Measurements from ENCODE around the gene RNPS1.

RNPS1 gene

GRCh38 chr16:2228161-2228824 is 39.6 kb downstream of the RNPS1 start:
- no peak overlapping the region for H3K4me3 ChIP-seq (ENCODE audit: low read depth, low read length)

DNA sequence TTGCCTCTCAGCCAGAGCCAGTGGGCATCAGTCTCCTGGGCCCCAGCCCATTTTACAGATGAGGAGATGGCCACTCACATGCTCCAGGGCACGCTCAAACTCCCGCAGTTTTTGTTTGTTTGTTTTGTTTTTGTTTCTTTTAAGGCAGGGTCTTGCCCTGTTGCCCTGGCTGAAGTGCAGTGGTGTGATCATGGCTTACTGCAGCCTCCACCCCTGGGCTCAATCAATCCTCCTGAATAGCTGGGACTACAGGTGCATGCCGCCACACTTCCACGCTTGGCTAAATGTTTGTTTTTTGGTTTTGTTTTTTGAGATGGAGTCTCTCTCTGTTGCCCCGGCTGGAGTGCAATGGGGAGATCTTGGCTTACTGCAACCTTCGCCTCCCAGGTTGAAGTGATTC is 41.0 kb downstream of the RNPS1 start:
- TF ChIP-seq, protein P1, sequence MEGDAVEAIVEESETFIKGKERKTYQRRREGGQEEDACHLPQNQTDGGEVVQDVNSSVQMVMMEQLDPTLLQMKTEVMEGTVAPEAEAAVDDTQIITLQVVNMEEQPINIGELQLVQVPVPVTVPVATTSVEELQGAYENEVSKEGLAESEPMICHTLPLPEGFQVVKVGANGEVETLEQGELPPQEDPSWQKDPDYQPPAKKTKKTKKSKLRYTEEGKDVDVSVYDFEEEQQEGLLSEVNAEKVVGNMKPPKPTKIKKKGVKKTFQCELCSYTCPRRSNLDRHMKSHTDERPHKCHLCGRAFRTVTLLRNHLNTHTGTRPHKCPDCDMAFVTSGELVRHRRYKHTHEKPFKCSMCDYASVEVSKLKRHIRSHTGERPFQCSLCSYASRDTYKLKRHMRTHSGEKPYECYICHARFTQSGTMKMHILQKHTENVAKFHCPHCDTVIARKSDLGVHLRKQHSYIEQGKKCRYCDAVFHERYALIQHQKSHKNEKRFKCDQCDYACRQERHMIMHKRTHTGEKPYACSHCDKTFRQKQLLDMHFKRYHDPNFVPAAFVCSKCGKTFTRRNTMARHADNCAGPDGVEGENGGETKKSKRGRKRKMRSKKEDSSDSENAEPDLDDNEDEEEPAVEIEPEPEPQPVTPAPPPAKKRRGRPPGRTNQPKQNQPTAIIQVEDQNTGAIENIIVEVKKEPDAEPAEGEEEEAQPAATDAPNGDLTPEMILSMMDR (IDR thresholded peaks at IDR 0.05; ENCODE audit: borderline replicate concordance, insufficient read depth, low read depth, low read length) = no peak
- H3K4me3 ChIP-seq (ENCODE audit: low read depth, low read length) = no peak overlapping the region

More at GRCh38 chr16:2228161-2228824, 39.6 kb downstream of the RNPS1 start:
- TF ChIP-seq, protein P1 (IDR thresholded peaks at IDR 0.05; ENCODE audit: borderline replicate concordance, insufficient read depth, low read depth, low read length) = no peak

DNA sequence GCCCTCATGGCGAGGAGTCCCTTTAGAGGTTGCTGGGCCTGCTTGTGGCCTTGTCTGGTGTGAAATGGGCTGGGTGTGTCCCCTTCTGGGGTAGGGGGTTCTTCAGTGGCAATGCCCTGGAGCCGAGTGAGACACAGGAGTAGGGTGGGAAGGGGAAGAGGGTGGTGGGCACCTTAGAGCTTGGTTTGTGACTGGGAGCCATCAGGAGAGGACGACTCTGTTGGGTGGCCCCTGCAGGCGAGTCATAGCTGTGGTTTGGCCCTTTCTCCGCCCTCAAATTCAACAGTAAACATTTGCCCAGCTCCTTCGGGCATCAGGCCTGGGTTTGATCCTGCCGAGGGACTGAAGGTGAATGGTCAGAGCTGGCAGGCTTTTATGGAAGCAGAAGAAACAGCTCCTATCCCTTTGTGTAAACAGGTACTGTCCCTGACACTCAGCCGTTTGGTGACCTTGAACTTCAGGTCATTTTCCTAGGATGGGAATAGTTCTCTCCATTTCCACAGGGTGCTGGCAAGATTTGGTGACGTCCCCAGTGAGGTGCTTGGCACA is 41.6 kb downstream of the RNPS1 start:
- TF ChIP-seq, protein P1 (IDR thresholded peaks at IDR 0.05; ENCODE audit: borderline replicate concordance, insufficient read depth, low read depth, low read length) = no peak
- H3K4me3 ChIP-seq (ENCODE audit: low read depth, low read length) = no peak overlapping the region

GRCh38 chr16:2223942-2224486 is 43.9 kb downstream of the RNPS1 start:
- TF ChIP-seq, protein P1 (IDR thresholded peaks at IDR 0.05; ENCODE audit: borderline replicate concordance, insufficient read depth, low read depth, low read length) = 0 out of 2 replicates have a peak, but pooled peaks have one; percentile 1
- peak overlapping the region; percentile 98 for H3K4me3 ChIP-seq (ENCODE audit: low read depth, low read length)

DNA sequence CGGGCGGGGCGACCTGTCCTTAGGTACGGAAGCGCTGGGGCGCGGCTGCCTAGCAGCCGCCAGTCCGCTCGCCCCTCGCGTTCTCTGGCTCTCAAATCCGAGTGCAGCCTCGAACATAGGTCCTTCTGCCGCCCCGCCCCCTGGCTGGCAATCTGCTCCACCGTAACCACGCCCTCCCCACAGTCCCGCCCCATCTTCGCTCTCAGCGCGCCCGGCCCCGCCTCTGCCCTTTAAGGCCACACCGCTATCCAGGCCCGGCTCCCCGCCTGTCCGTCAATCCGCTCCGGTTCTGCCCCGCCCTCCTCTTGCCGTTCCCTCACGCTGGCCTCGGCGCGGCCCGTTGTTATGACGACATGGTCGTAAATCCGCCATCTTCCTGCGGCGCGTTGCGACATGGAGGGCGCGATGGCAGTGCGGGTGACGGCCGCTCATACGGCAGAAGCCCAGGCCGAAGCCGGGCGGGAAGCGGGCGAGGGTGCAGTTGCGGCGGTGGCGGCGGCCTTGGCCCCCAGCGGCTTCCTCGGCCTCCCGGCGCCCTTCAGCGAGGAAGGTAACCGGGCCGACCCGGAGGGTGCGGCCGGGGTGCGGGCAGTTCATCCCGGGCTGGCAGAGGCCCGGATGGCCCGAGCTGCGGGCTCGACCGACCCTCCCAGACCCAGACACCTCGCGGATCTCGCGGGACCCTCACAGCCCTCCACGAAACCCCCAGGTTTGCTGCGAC is 44.5 kb downstream of the RNPS1 start, which contains the start of gene E4F1:
E4F1 (plus strand) TSS at position 371 of the 721 bp plus-strand sequence; CDS start at position 394, 23 bp downstream.
- H3K4me3 ChIP-seq (ENCODE audit: low read depth, low read length) = peak within 1 kb of the TSS; percentile 98
- TF ChIP-seq, protein P1 (IDR thresholded peaks at IDR 0.05; ENCODE audit: borderline replicate concordance, insufficient read depth, low read depth, low read length) = no peak

DNA sequence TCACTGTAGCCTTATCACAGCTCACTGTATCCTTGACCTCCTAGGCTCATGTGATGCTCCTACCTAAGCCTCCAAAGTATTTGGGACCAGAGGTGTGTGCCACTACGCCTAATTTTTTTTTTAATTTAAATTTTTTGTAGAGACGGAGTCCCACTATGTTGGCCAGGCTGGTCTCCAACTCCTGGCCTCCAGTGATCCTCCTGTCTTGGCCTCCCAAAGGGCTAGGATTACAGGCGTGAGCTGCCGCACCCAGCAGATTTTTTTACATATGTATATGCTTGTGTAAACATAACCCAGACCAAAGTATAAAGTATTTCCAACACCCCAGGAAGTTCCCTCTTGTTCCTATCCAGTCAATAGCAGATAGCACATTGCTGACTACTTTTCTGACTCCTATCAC is 51.6 kb downstream of the RNPS1 start:
- H3K4me3 ChIP-seq (ENCODE audit: low read depth, low read length) = no peak overlapping the region
- TF ChIP-seq, protein P1 (IDR thresholded peaks at IDR 0.05; ENCODE audit: borderline replicate concordance, insufficient read depth, low read depth, low read length) = no peak
